ENCODE data around the gene CPNE2. TPM values are rescaled to one million over a fixed set of nuclear protein-coding genes. Genes with fewer than 3 reads are reported as not detected.

The CPNE2 gene
- total and polyA plus RNA-seq, 9 donors: 12.3 to 32.3 (median 18.1) TPM

DNA sequence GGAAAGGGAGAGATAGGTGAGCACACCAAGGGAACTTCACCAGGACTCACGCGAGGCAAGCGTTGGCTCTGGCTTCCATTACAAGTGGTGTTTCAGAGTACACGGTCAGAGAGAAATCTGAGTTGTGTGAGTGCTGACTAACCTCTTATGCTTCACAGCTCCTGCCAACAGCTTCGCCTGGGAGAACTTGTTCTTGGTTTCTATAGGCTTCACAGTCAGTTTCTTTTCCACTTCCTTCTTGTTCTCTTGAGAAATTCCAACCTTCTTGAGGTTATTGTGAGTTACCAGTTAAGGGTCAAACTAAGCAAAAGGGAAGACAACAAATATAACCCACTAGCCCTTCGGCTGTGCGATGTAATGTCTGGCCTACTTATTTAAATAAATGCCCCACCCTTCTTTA is 74.6 kb downstream of the CPNE2 start:
- Histone ChIP-seq H3K27me3 (no peaks in the 10 kb centered on the region), H3K9me3 (no peaks in the 10 kb centered on the region), H3K36me3 (no peaks in the 10 kb centered on the region), H3K4me3 (no peak overlapping the region), H3K27ac (no peak overlapping the region), H3K4me1 (ENCODE audit: insufficient read depth) (no peaks in the 10 kb centered on the region)
- DNase-seq: no peak
- intact Hi-C loops (cut with DNase I): loop anchor here in 2 of 4 donors (5.0 kb wide), 2 partner anchors 80 to 85 kb away; no protein-coding TSS in a partner anchor
- no peak for TF ChIP-seq EP300 (IDR thresholded peaks at IDR 0.05)
- WGBS, 3 donors: 83 to 90% (median 84%) methylated on average over 7 of the region's 7 CpGs

DNA sequence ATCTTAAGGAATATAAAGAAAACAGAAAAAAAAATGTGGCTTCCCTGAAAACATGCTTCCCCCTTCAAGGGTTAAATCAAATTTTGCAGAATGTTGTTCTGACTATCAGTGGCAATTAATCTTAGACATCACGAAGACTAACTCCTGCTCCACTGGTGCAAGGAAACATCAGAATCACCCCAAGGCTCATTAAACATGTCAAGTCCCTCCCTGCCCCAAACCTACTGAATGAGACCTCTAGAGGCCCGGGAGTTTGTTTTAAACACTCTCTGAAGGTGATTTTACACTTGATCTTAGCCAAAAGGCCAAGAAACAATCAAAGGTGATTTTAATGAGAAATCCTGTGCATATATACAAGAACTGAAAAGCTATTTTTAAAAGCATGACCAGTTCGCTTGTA is 75.2 kb downstream of the CPNE2 start:
- WGBS, 3 donors: 64 to 74% (median 74%) methylated on average over 3 of the region's 3 CpGs
- Histone ChIP-seq H3K4me1 (ENCODE audit: insufficient read depth) (no peaks in the 10 kb centered on the region), H3K9me3 (no peaks in the 10 kb centered on the region), H3K27me3 (no peaks in the 10 kb centered on the region), H3K36me3 (no peaks in the 10 kb centered on the region), H3K27ac (no peak overlapping the region), H3K4me3 (no peak overlapping the region)
- TF ChIP-seq POLR2A (IDR thresholded peaks at IDR 0.05) (no peak), CTCF (IDR thresholded peaks at IDR 0.05) (no peak), EP300 (IDR thresholded peaks at IDR 0.05) (no peak)
- DNase-seq: no peak
- intact Hi-C loops (cut with DNase I): loop anchor here in 2 of 4 donors (5.0 kb wide), 2 partner anchors 80 to 85 kb away; no protein-coding TSS in a partner anchor

- no peaks in the 10 kb centered on the region for H3K27me3 ChIP-seq
- H3K36me3 ChIP-seq: no peaks in the 10 kb centered on the region
- no peak overlapping the region for H3K4me3 ChIP-seq
- 12 to 14% (median 12%) methylated on average over 4 of the region's 4 CpGs for WGBS, 3 donors
- no peak for DNase-seq
- H3K4me1 ChIP-seq (ENCODE audit: insufficient read depth): no peaks in the 10 kb centered on the region
- TF ChIP-seq CTCF (IDR thresholded peaks at IDR 0.05) (peak in 2 of 3 donors; percentile 34 to 39), EP300 (IDR thresholded peaks at IDR 0.05) (no peak)
- H3K27ac ChIP-seq: no peak overlapping the region
- no peaks in the 10 kb centered on the region for H3K9me3 ChIP-seq
- intact Hi-C loops (cut with DNase I): loop anchor here in 2 of 4 donors (5.0 kb wide), 2 partner anchors 81 to 86 kb away; no protein-coding TSS in a partner anchor
Observed at GRCh38 chr16:57167953-57168352, 75.6 kb downstream of the CPNE2 start.

DNA sequence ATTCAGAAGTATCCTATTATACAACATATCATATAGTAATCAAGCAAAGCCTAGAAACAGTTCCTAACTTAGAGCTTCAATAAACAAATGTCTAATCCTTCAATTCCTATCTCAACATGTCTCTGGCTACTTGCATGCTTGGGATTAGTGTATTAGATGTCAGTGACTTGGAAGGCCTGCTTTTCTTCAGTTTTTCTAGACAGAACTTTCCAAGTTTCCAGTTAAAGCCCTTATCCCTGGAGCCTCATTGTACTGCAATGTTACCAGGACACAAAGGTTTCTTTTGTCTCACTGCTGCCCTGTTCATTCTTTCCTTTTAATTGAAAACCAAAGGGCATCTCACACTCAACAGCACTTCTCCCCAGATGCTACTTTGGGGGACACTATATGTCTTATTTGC is 76.9 kb downstream of the CPNE2 start:
- intact Hi-C loops (cut with DNase I): loop anchor here in 2 of 4 donors (5.0 kb wide), 2 partner anchors 82 to 87 kb away; no protein-coding TSS in a partner anchor

More for the DNA sequence above, 76.9 kb downstream of the CPNE2 start:
- no peak overlapping the region for H3K4me3 ChIP-seq
- no peak for DNase-seq
- H3K4me1 ChIP-seq (ENCODE audit: insufficient read depth): no peaks in the 10 kb centered on the region
- no peak overlapping the region for H3K27ac ChIP-seq
- H3K9me3 ChIP-seq: no peaks in the 10 kb centered on the region
- no peaks in the 10 kb centered on the region for H3K36me3 ChIP-seq
- TF ChIP-seq POLR2A (IDR thresholded peaks at IDR 0.05) (no peak), CTCF (IDR thresholded peaks at IDR 0.05) (no peak), EP300 (IDR thresholded peaks at IDR 0.05) (no peak)
- H3K27me3 ChIP-seq: no peaks in the 10 kb centered on the region

All from ovary (tissue), 9 donors.